Mucosa of stomach (tissue), 1 donor: Measurements from ENCODE around the gene C11orf86.
A peak's percentile ranks its signal among the peaks of the same experiment; 100 is the strongest.

Experiments used
- H3K27me3 ChIP-seq: one replicate; pipeline ENCODE4 v1.7.0; 2013; ENCODE audit warnings: mild to moderate bottlenecking, low read length; ENCODE audit not compliant: control insufficient read depth, insufficient read depth
- H3K36me3 ChIP-seq: one replicate; pipeline ENCODE4 v1.7.0; 2013; ENCODE audit warnings: low read length; ENCODE audit not compliant: control insufficient read depth, insufficient read depth
- H3K4me1 ChIP-seq: one replicate; pipeline ENCODE4 v1.7.0; 2013; ENCODE audit warnings: mild to moderate bottlenecking, low read length; ENCODE audit not compliant: control insufficient read depth, insufficient read depth
- H3K4me3 ChIP-seq: one replicate; pipeline ENCODE4 v1.7.0; 2013; ENCODE audit warnings: low read length
- H3K9ac ChIP-seq: one replicate; pipeline ENCODE4 v1.7.0; 2013; ENCODE audit warnings: mild to moderate bottlenecking, low read length, moderate library complexity
- H3K9me3 ChIP-seq: one replicate; pipeline ENCODE4 v1.7.0; 2013; ENCODE audit warnings: mild to moderate bottlenecking, low read length, moderate library complexity; ENCODE audit not compliant: control insufficient read depth
- donor health status: Pancreatic carcinoma.

Gene C11orf86

GRCh38 chr11:66969584-66970225 is 5.4 kb upstream of the C11orf86 start:
- H3K9me3 ChIP-seq = no peaks in the 10 kb centered on the region
- no peaks in the 10 kb centered on the region for H3K27me3 ChIP-seq
- H3K4me3 ChIP-seq = no peak overlapping the region
- peaks cover 12% of the 10 kb centered on the region for H3K4me1 ChIP-seq
- no peaks in the 10 kb centered on the region for H3K36me3 ChIP-seq
- no peak overlapping the region for H3K9ac ChIP-seq

- H3K9ac ChIP-seq = no peak overlapping the region
Observed at GRCh38 chr11:66970371-66970806, 4.7 kb upstream of the C11orf86 start.

DNA sequence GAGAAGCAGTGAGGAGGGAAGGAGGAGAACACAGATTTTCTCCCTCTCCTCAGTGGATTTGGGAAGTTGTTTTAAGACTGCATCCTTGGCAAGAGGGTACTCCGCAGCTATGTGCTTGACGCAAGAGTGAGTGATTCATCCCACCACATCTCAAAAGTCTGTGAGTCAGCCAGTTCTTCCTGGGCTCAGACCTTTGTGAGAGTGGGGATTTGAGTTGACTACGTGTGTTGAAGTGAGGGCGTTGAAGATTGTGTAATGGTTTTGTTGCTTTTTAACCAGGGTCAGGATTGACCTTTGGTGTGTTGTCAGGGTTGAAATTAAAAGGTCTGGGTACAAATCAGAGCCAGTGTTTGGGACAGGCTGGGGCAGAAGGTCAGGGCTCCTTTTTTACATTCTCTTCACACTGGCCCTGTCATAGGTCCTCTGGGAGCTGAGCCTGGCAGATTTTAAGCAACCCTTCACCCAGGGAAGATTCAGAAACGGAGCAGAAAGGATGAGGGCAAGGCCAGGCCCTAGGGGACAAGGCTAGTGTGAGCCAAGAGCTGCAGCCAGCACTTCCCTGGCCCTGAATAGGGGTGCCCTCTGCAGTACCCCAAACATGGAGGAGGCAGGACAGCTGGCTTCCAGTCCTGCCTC is 4.2 kb upstream of the C11orf86 start:
- Histone ChIP-seq H3K4me1 (peaks cover 17% of the 10 kb centered on the region), H3K4me3 (no peak overlapping the region), H3K36me3 (no peaks in the 10 kb centered on the region), H3K9me3 (no peaks in the 10 kb centered on the region), H3K27me3 (no peaks in the 10 kb centered on the region), H3K9ac (peak overlapping the region; percentile 1)

More at GRCh38 chr11:66970371-66970806, 4.7 kb upstream of the C11orf86 start:
- Histone ChIP-seq H3K27me3 (no peaks in the 10 kb centered on the region), H3K4me1 (peaks cover 16% of the 10 kb centered on the region), H3K4me3 (no peak overlapping the region), H3K9me3 (no peaks in the 10 kb centered on the region), H3K36me3 (no peaks in the 10 kb centered on the region)

DNA sequence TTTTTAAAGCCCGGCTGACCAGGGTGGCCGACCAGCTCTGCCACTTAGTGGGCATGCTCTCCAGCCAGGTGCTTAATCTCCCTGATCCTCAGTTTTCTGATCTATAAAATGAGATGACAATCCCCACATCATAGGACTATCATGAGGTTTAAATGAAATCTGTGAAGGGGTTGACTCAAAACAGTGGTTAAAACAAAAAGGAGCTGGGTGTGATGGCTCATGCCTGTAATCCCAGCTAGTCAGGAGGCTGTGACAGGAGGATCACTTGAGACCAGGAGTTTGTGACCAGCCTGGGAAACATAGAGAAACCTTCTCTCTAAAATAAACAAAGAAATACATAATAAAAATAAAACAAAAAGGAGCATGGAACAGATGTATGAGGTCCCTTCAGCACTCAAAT is 3.6 kb upstream of the C11orf86 start:
- no peak overlapping the region for H3K4me3 ChIP-seq
- no peaks in the 10 kb centered on the region for H3K27me3 ChIP-seq
- no peaks in the 10 kb centered on the region for H3K36me3 ChIP-seq
- no peaks in the 10 kb centered on the region for H3K9me3 ChIP-seq
- H3K4me1 ChIP-seq = peaks cover 20% of the 10 kb centered on the region
- H3K9ac ChIP-seq = peak overlapping the region; percentile 1

DNA sequence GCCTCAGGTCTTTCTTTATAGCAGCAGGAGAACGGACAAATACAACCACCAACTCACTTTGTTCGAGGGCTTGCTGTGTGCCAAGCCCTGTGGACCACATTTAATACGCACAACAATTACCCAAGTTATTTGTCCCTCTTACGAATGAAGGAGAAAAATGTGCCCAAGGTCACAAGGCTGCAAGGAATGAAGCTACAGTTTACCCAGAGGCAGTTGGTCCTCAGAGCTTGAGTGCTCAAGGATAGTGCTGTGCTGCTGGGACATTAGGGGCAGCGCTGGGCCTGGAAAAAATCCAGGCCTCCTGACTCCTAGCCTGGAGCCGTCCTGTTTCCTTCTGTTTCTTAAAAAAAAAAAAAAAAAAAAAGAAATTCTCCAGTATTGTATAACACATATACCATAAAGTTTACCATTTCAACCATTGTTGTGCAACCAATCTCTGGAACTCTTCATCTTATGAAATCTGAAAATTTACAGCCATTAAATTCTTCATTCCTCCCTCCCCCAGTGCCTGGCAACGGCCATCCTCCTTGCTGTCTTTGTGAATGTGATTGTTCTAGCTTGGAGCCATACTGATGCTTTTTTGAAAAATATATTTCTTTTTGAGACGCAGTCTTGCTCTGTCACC is 1.0 kb upstream of the C11orf86 start:
- Histone ChIP-seq H3K27me3 (no peaks in the 10 kb centered on the region), H3K4me1 (peaks cover 16% of the 10 kb centered on the region)

GRCh38 chr11:66975405-66976027 is 412 bp downstream of the C11orf86 start:
- H3K36me3 ChIP-seq = no peaks in the 10 kb centered on the region
- H3K4me3 ChIP-seq = no peak overlapping the region
- peak overlapping the region; percentile 1 for H3K9ac ChIP-seq
- no peaks in the 10 kb centered on the region for H3K9me3 ChIP-seq
- no peaks in the 10 kb centered on the region for H3K27me3 ChIP-seq
- H3K4me1 ChIP-seq = peaks cover 16% of the 10 kb centered on the region

More for the DNA sequence above, 1.0 kb upstream of the C11orf86 start:
- Histone ChIP-seq H3K9ac (no peak overlapping the region), H3K4me3 (no peak overlapping the region), H3K36me3 (no peaks in the 10 kb centered on the region), H3K9me3 (no peaks in the 10 kb centered on the region)

GRCh38 chr11:66976028-66976467 is 944 bp downstream of the C11orf86 start:
- Histone ChIP-seq H3K27me3 (no peaks in the 10 kb centered on the region), H3K9ac (no peak overlapping the region), H3K4me3 (no peak overlapping the region), H3K9me3 (no peaks in the 10 kb centered on the region), H3K36me3 (no peaks in the 10 kb centered on the region), H3K4me1 (peaks cover 14% of the 10 kb centered on the region)

DNA sequence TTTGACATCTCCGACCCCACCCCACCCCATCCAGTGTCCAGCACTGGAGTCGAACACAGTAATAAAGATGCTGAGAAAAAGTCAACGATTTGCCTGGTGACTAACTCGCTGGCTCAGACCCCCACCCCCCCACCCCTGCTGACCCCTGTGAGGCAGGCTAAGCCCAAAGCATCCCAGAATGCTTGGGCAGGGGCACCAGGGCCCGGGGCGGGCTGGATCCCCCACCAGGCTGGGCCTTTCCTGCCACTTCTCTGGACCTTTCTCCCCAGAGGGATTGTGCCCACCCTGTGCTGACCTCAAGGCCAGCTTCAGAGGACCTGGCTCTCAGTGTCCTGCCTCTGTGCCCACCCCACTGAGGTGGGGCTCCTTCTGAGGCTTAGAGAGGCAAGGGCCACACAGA is 1.8 kb downstream of the C11orf86 start:
- no peaks in the 10 kb centered on the region for H3K9me3 ChIP-seq
- no peak overlapping the region for H3K4me3 ChIP-seq
- H3K4me1 ChIP-seq = peaks cover 8% of the 10 kb centered on the region
- H3K27me3 ChIP-seq = no peaks in the 10 kb centered on the region
- no peaks in the 10 kb centered on the region for H3K36me3 ChIP-seq
- no peak overlapping the region for H3K9ac ChIP-seq

DNA sequence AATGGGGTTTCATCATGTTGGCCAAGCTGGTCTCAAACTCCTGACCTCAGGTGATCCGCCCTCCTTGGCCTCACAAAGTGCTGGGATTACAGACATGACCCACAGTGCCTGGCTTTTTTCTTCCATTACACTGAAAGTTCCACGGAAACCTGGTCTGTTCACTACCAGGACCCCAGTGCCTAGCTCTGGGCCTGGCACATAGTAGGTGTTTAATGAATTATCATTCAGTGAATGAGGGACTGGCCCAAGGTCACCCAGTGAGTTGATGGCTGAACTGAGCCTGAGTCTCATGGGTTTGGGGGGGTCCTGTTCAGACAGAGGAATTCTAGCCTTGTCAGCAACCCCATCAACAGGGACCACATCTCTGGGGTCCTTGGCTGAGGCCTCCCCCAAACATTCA is 3.1 kb downstream of the C11orf86 start:
- H3K9me3 ChIP-seq = no peaks in the 10 kb centered on the region
- no peaks in the 10 kb centered on the region for H3K27me3 ChIP-seq
- no peaks in the 10 kb centered on the region for H3K36me3 ChIP-seq
- H3K9ac ChIP-seq = no peak overlapping the region
- peaks cover 13% of the 10 kb centered on the region for H3K4me1 ChIP-seq
- no peak overlapping the region for H3K4me3 ChIP-seq

DNA sequence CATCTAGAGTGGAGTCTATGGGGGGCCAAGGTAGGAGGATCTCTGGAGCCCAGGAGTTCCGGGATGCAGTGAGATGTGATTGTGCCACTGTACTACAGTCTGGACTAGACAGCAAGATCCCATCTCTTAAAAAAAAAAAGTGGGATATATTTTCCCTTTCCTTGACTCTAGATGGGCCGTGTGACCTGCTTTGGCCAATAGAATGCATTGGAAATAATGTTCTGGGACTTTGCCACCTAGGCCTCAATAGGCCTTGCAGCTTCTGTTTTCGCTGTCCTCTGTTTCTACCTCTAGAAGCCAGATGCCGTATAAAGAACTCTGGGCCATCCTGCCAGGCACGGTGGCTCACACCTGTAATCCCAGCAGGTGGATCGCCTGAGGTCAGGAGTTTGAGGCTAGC is 3.6 kb downstream of the C11orf86 start:
- H3K27me3 ChIP-seq = no peaks in the 10 kb centered on the region
- no peak overlapping the region for H3K4me3 ChIP-seq
- H3K4me1 ChIP-seq = peaks cover 18% of the 10 kb centered on the region
- no peak overlapping the region for H3K9ac ChIP-seq
- H3K36me3 ChIP-seq = no peaks in the 10 kb centered on the region
- no peaks in the 10 kb centered on the region for H3K9me3 ChIP-seq

DNA sequence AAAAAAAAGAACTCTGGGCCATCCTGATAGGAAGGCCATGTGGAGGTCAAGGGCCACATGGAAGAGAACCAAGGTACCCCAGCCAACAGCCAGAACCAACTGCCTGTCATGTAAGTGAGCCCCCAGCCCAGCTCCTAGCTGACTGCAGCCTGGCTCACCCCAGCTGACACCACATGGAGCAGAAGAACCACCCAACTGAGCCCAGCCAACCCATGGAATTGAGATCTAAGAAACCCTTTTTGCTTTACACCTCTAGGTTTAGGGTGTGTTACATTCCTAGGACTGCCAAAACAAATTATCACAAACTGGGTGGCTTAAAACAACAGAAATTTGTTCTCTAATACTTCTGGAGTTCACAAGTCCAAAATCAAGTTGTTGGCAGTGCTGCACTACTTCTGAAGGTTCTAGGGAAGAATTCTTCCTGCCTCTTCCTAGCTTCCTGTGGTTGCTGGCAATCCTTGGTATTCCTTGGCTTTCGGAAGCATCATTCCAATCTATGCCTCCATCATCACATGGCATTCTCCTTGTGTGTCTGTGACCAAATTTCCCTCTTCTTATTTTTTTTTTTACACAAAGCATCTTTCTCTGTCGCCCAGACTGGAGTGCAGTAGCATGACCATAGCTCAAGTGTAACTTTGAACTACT is 4.4 kb downstream of the C11orf86 start:
- Histone ChIP-seq H3K27me3 (no peaks in the 10 kb centered on the region), H3K36me3 (no peaks in the 10 kb centered on the region), H3K4me1 (peaks cover 25% of the 10 kb centered on the region), H3K9me3 (no peaks in the 10 kb centered on the region), H3K4me3 (no peak overlapping the region), H3K9ac (no peak overlapping the region)
